ENCODE measurements around the gene UBE2G1. TPM values are rescaled to one million over a fixed set of nuclear protein-coding genes. Genes with fewer than 3 reads are reported as not detected.

The UBE2G1 gene
- polyA plus RNA-seq, 4 donors: 62.3 to 72.3 (median 65.4) TPM

- DNase-seq (ENCODE audit: low read depth in 4 of 4, low spot score in 3 of 4): no peak
Observed at GRCh38 chr17:4309897-4310296, 56.6 kb downstream of the UBE2G1 start.

DNA sequence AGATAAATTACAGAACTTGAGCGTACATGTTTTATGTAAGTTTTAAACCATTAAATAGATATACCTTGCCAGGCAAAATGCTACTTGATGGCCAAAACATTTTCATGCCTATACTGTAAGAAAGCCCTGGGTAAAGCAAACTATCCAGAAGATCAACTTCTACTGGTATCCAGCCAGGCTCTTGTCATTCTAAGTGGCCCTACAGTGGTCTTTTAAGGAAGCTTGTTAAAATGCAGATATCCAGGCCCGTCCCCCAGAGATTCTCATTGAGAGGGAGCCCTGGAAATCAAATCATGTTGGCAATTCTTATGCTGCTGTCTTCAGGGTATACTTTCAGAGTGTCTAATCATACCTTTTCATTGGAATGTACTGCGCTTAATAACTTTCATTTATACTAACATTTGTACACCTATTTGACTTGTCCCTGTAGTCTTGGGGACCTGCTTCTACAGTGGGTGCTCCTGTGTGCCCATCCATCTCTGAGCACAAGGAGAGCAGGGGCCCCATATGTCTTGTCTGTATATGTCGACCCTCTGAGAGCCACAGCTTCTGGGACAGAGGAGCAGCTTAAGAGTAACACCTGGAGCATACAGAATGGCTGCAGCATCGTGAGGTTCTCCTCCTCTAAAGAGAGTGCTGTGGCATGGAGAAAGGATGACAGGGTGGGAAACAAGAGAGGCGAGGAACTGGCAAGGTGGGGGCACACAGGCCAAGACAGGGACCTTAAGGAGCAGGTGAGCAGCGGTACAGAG lies 59.1 kb downstream of the UBE2G1 start:
- DNase-seq (ENCODE audit: low read depth in 4 of 4, low spot score in 3 of 4): no peak

DNA sequence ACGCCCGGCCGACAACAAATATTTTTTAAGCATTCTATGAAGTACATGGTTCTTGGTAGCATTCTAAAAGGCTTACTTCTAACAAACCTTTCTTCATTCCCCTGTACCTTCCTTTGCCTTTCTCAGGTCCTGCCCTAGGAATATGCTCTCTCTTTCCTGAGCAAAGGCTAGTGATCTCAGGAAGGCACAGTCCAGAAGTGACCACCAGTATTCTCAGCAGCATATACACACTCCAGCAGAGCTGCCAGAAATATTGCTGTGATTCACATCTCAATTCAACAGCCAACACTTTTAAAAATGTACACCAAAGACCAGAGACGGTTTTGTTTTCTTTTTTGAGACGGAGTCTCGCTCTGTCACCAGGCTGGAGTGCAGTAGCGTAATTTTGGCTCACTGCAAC lies 61.3 kb downstream of the UBE2G1 start:
- DNase-seq (ENCODE audit: low read depth in 4 of 4, low spot score in 3 of 4): no peak

- peak in 1 of 4 donors; percentile 10 for DNase-seq (ENCODE audit: low read depth in 4 of 4, low spot score in 3 of 4)
Observed at GRCh38 chr17:4304417-4305027, 62.0 kb downstream of the UBE2G1 start.

GRCh38 chr17:4301066-4301465 lies 65.4 kb downstream of the UBE2G1 start:
- DNase-seq (ENCODE audit: low read depth in 4 of 4, low spot score in 3 of 4): no peak

DNA sequence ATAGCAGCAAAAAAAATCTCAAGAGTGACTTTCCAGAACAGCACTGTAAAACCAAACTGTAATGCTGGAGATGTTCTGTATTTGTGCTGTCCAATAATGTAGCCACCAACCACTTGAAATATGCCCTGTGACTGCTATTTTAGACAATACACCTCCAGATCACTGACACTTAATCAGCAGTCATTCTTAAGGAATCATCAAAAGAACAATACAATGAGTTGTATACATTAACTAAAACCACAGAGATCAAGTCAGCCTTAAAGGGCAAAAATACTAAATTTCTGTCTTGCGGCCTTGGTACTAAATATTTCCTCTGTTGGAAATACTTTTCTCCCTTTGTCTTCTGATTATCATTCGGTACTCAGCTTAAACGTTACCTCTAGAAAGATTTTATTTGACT lies 69.1 kb downstream of the UBE2G1 start:
- no peak for DNase-seq (ENCODE audit: low read depth in 4 of 4, low spot score in 3 of 4)

DNA sequence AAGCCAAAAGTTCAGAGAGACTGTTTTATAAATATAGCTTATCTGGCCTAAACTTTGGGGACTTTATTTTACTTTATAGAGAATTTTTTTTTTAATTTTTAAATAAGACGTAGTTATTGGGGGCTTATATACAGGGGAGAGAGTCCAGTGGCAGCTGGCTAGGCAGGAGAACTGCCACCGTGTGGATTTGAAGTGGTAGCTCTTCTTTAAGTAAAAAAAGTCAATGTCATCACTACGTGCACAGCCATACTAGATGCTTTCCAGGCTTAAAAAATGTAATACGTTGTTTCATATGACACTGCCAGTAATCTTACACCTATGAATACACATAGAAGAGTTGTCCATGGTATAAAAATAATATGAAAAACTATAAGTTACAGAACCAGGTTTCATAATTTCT lies 70.8 kb downstream of the UBE2G1 start:
- no peak for DNase-seq (ENCODE audit: low read depth in 4 of 4, low spot score in 3 of 4)

- no peak for DNase-seq (ENCODE audit: low read depth in 4 of 4, low spot score in 3 of 4)
Observed at GRCh38 chr17:4293572-4293971, 72.9 kb downstream of the UBE2G1 start.

DNA sequence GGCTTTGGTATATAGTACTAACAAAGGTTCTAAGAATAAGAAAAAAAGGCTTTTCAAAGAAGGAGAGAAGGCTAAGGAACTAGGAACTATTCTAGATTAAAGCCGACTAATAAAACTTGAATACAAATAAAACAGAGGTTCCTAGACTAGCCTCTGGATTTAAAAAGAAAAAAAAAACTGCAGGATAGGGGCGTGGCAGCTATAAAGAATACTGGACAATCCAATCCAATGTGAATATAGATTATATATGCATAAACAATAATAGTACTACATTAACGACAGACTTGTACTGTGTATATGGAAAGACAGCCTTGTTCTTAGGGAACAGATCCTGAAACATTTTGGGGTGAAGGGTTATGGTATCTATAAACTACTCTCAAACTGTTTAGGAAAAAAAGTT lies 78.8 kb downstream of the UBE2G1 start:
- DNase-seq (ENCODE audit: low read depth in 4 of 4, low spot score in 3 of 4): no peak

DNA sequence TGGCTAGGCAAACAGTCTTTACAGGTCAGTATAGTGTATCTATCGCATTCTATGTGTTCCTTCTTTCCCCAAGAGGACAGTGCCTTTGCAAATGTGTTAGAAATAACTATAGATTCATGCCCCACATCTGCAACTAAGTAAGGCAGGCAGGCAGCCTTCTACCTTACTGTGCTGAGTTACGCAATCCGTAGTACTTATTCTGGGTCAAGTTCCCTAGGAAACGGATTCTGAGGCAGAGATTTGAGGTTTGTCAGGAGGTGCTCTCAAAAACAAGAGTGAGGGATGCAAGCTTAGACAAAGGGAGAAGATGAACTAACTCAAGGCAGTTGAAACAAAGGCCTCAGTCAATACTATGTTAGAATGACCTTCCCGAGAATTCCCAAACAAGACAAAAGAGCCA lies 90.0 kb downstream of the UBE2G1 start:
- no peak for DNase-seq (ENCODE audit: low read depth in 4 of 4, low spot score in 3 of 4)

DNA sequence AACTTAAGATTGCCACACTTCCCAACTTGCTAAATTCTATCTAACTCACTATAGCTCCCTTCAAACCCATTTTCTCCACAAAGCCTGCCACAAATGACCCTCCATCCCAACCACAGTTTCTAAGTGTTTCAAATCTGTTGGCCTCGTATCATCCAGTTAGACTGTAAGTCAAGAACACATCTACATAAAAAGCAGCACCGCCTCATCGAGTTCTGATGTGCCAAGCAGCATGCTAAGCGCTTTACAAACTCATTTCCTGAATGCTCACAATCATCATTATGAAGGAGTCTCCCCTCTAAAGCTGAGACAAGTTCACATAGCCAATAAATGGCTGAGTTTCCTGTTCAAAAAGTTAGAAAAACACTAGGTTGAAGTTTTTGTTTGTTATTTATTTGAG lies 93.5 kb downstream of the UBE2G1 start:
- no peak for DNase-seq (ENCODE audit: low read depth in 4 of 4, low spot score in 3 of 4)

- no peak for DNase-seq (ENCODE audit: low read depth in 4 of 4, low spot score in 3 of 4)
Observed at GRCh38 chr17:4272213-4272971, 94.1 kb downstream of the UBE2G1 start.

DNA sequence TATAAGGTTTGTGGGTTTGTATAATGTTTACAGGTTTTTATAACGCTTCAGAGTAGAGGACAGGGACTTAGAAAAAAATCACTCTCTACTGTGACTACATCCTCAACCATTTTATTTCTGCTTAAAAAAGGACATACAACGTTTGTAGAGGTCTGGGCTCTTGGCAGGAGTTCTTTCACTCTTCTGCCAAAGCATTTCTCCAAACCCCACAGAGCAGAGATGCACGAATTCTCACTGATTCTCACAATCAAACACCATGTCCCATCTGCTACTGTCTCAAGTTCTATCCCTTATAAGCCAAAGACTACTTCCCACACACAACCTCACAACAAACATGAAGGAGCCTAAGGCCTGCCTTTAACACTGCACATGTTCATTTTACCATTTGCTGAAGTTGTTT lies 95.7 kb downstream of the UBE2G1 start:
- DNase-seq (ENCODE audit: low read depth in 4 of 4, low spot score in 3 of 4): no peak

- no peak for DNase-seq (ENCODE audit: low read depth in 4 of 4, low spot score in 3 of 4)
Observed at GRCh38 chr17:4269915-4270314, 96.6 kb downstream of the UBE2G1 start.

GRCh38 chr17:4267402-4267801 lies 99.1 kb downstream of the UBE2G1 start:
- DNase-seq (ENCODE audit: low read depth in 4 of 4, low spot score in 3 of 4): no peak

DNA sequence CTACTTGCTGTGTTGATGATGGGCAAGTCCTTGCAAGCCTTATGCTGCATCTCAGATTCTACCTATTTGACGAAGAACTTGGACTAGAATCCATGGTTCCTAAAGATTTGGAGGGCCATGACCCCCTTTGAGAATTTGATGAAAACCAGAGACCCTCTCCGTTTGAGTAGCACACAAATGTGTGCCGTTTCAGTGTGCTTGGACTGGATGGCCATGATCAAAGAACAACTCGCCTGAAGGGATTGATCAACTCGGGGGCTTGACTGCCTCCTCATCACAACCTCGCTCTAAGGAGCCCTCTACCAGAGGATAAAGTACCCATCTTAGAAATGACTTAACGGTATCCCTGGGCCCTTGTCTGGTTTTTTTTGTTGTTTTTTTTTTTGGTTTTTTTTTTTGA lies 99.9 kb downstream of the UBE2G1 start:
- DNase-seq (ENCODE audit: low read depth in 4 of 4, low spot score in 3 of 4): no peak

GRCh38 chr17:4263282-4264215 lies 102.9 kb downstream of the UBE2G1 start, which contains the start of gene ANKFY1:
Gene ANKFY1 (minus strand): TSS chr17:4263979. CDS start chr17:4263941, 38 bp downstream.
- peak; percentile 90 to 96 (median 94) for DNase-seq (ENCODE audit: low read depth in 4 of 4, low spot score in 3 of 4)

DNA sequence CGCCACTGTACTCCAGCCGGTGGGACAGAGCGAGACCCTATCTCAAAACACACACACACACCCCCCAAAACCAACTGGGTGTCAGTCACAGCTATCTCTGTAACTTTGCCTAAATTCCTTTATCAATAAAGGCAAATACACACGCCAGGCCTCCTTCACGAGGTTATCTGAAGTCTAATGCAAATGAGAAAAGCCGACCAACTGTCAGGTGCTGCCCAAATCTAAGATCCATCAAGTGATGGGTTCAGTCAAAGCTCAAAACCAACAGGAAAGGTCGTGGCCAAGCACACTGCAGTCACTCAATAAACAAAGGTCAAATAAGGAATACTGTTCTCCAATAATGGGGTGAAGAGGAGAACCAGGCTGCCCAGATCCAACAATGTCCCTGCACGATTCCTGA lies 103.8 kb downstream of the UBE2G1 start:
- no peak for DNase-seq (ENCODE audit: low read depth in 4 of 4, low spot score in 3 of 4)

DNA sequence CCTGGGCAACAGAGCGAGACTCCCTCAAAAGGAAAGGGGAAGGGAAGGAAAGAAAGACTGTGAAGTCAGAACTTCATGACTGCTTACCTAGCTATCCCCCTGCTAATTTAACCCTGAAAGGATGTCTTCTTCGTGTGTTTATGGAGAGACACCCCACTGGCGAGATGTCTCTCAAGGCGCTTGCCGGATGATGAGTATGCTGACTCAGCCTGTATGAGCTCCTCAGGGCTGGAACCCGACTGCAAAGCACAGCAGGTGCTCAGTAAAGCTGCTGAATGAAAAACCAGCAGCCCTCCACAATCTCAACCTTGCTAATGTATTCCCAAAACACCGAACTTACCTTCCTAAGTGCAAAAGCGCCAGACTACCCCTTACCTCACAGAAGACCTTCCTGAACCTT lies 105.0 kb downstream of the UBE2G1 start:
- DNase-seq (ENCODE audit: low read depth in 4 of 4, low spot score in 3 of 4): no peak

- no peak for DNase-seq (ENCODE audit: low read depth in 4 of 4, low spot score in 3 of 4)
Observed at GRCh38 chr17:4258867-4259266, 107.6 kb downstream of the UBE2G1 start.

DNA sequence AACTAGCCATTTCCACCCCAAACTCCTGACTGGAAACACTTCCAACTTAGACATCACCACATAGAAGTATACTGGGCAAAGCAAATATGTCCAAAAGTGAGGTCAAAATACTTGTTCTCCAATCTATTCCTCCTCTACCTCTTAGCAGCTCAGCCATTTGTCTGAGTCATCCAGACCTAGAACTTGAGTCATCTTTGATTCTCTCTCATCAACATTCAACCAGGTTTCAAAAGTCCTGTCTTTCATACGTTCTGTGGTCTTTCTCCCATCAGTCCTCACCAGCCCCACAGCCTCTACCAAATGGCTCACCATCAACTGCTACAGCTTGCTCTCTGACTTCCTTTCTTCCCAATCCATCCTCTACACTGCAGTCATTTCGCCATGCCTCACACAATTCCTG lies 109.5 kb downstream of the UBE2G1 start:
- DNase-seq (ENCODE audit: low read depth in 4 of 4, low spot score in 3 of 4): no peak

All from right renal pelvis (tissue), 4 donors.